SK-N-SH (cell line): ENCODE results near the gene SPRYD4. TPM values are rescaled to one million over a fixed set of nuclear protein-coding genes. Genes with fewer than 3 reads are reported as not detected.

Experiments used
- CTCF ChIA-PET: fragments of 300-600, 350-600 bp; formaldehyde crosslinking; extraction: SDS; loops from one replicate; lab custom pipeline; 2021; lab: Yijun Ruan, JAX
- POLR2A ChIA-PET: fragments of 350-600 bp; sonication (Branson Sonifier 250); formaldehyde crosslinking; extraction: SDS; loops from one replicate; lab custom pipeline; 2020; ENCODE audit warnings: antibody characterized with exemption, inconsistent platforms; lab: Yijun Ruan, JAX
- DNase-seq: peaks from one replicate; pipeline ENCODE4 v3.0.0; 2012
- H2AFZ ChIP-seq: fragments of 200-600 bp; sonication (generic); 2 replicates; pipeline ENCODE4 v1.8.1; 2016; ENCODE audit warnings: antibody characterized with exemption, mild to moderate bottlenecking, low read depth
- H3F3A ChIP-seq: fragments of 200-600 bp; sonication (generic); replicated peaks from 2 replicates; pipeline ENCODE3; 2016; ENCODE audit warnings: antibody characterized with exemption, mild to moderate bottlenecking; ENCODE audit not compliant: insufficient read depth
- H3K27ac ChIP-seq, 2 experiments: fragments of 200-500 bp in 1 of 2; fragments of 200-600 bp in 1 of 2; sonication (Bioruptor generic) in 1 of 2; sonication (generic), shearing (Covaris generic) in 1 of 2; 2 replicates each; pipeline versions ENCODE4 v1.5.1 to v1.6.1; 2014 to 2016; ENCODE audit warnings: low read depth in 2 of 2, inconsistent platforms in 1 of 2, low read length in 1 of 2, mild to moderate bottlenecking in 1 of 2, mixed read lengths in 1 of 2
- H3K27me3 ChIP-seq: fragments of 200-600 bp; sonication (generic), shearing (Covaris generic); 2 replicates; pipeline ENCODE4 v1.6.1; 2016; ENCODE audit warnings: mixed run types; ENCODE audit not compliant: insufficient read depth
- H3K36me3 ChIP-seq, 2 experiments: fragments of 200-500 bp in 1 of 2; fragments of 200-600 bp in 1 of 2; sonication (Bioruptor generic) in 1 of 2; sonication (generic) in 1 of 2; replicated peaks in 1 of 2; 2 replicates each; pipeline versions ENCODE3 to v1.5.1; 2014 to 2016; ENCODE audit warnings: low read length in 1 of 2, mild to moderate bottlenecking in 1 of 2; ENCODE audit not compliant: insufficient read depth in 2 of 2, control insufficient read depth in 1 of 2
- H3K4me1 ChIP-seq, 2 experiments: fragments of 200-500 bp in 1 of 2; fragments of 200-600 bp in 1 of 2; sonication (Bioruptor generic) in 1 of 2; sonication (generic), shearing (Covaris generic) in 1 of 2; 2 replicates each; pipeline versions ENCODE4 v1.5.1 to v1.6.1; 2014 to 2016; ENCODE audit warnings: low read depth in 1 of 2, low read length in 1 of 2, mixed run types in 1 of 2; ENCODE audit not compliant: insufficient read depth in 2 of 2, control insufficient read depth in 1 of 2
- H3K4me2 ChIP-seq: fragments of 200-600 bp; sonication (generic), shearing (Covaris generic); 2 replicates; pipeline ENCODE4 v1.6.1; 2017; ENCODE audit warnings: mixed run types
- H3K4me3 ChIP-seq, 2 experiments: fragments of 200-500 bp in 1 of 2; fragments of 200-600 bp in 1 of 2; sonication (Bioruptor generic) in 1 of 2; sonication (generic), shearing (Covaris generic) in 1 of 2; 2 replicates each; pipeline versions ENCODE4 v1.5.1 to v1.8.1; 2014 to 2016; ENCODE audit warnings: low read depth in 2 of 2, inconsistent platforms in 1 of 2, low read length in 1 of 2, mild to moderate bottlenecking in 1 of 2, mixed read lengths in 1 of 2, moderate library complexity in 1 of 2
- H3K79me2 ChIP-seq: fragments of 200-600 bp; sonication (generic); 2 replicates; pipeline ENCODE4 v1.8.1; 2017; ENCODE audit warnings: mild to moderate bottlenecking; ENCODE audit not compliant: insufficient read depth
- H3K9ac ChIP-seq: fragments of 200-600 bp; sonication (generic); 2 replicates; pipeline ENCODE4 v1.6.1; 2017; ENCODE audit warnings: mixed run types
- H3K9me2 ChIP-seq: fragments of 200-600 bp; sonication (generic); 2 replicates; pipeline ENCODE4 v1.6.1; 2017; ENCODE audit warnings: mixed run types
- H3K9me3 ChIP-seq: fragments of 200-600 bp; sonication (generic); 2 replicates; pipeline ENCODE4 v1.6.1; 2017; ENCODE audit warnings: mixed run types, mild to moderate bottlenecking, moderate library complexity
- H4K20me1 ChIP-seq: fragments of 200-600 bp; sonication (generic); 2 replicates; pipeline ENCODE4 v1.6.1; 2017; ENCODE audit warnings: mild to moderate bottlenecking, mixed run types; ENCODE audit not compliant: insufficient read depth
- FOSL2 ChIP-seq: IDR thresholded peaks from 2 replicates; pipeline ENCODE4 v1.4.0; 2012; ENCODE audit warnings: low read depth, mild to moderate bottlenecking, moderate library complexity, borderline replicate concordance
- FOXM1 ChIP-seq: IDR thresholded peaks from 2 replicates; pipeline ENCODE4 v1.4.0; 2012; ENCODE audit warnings: low read depth, mild to moderate bottlenecking
- GATA2 ChIP-seq: sonication (generic); formaldehyde crosslinking; IDR thresholded peaks from 2 replicates; pipeline ENCODE4 v1.5.0; 2020; ENCODE audit warnings: mild to moderate bottlenecking, missing genetic modification reagents
- JUND ChIP-seq: IDR thresholded peaks from 2 replicates; pipeline ENCODE4 v1.4.0; 2012
- MAX ChIP-seq: IDR thresholded peaks from 2 replicates; pipeline ENCODE4 v1.4.0; 2012; ENCODE audit warnings: low read depth
- MXI1 ChIP-seq: IDR thresholded peaks from 2 replicates; pipeline ENCODE4 v1.6.1; 2012; ENCODE audit warnings: mild to moderate bottlenecking, low read depth, low read length, improper control_type of control experiment
- NRF1 ChIP-seq: IDR thresholded peaks from 2 replicates; pipeline ENCODE4 v1.6.1; 2012; ENCODE audit warnings: low read depth, mild to moderate bottlenecking, low read length
- ZBTB33 ChIP-seq: IDR thresholded peaks from 2 replicates; pipeline ENCODE4 v1.4.0; 2012; ENCODE audit warnings: low read depth, borderline replicate concordance
- WGBS: methylation state at CpG from one replicate; pipeline ENCODE4 v1.1.6; 2017; ENCODE audit warnings: low lambda C conversion rate; 5-methylcytosine and 5-hydroxymethylcytosine counted together
- polyA plus RNA-seq, 3 experiments: library from polyadenylated mRNA; depleted of rRNA; stranded (reverse); fragments of >200 nt; gene quantifications; 2 replicates each; pipeline ENCODE4 v1.2.3, GENCODE V29; 2012

Gene SPRYD4
- polyA plus RNA-seq, 1 of the 3 experiments (the other 2 are of a cell fraction), result 2.6 TPM

GRCh38 chr12:56522411-56523193 lies 54.2 kb downstream of the SPRYD4 start:
- Histone ChIP-seq H3K4me2 (peak overlapping the region; percentile 79), H4K20me1 (no peaks in the 10 kb centered on the region), H3K9me3 (no peaks in the 10 kb centered on the region), H3K4me3 (peak overlapping the region; percentile 62 to 73), H3K9ac (peak overlapping the region; percentile 87), H3K9me2 (no peaks in the 10 kb centered on the region), H2AFZ (0 out of 2 replicates have a peak overlapping the region, but pooled peaks have one; percentile 54), H3K4me1 (peaks cover 0 to 6% of the 10 kb centered on the region in 2 experiments; a peak in 1 of 4 replicates), H3F3A (peaks cover 39% of the 10 kb centered on the region), H3K27me3 (no peaks in the 10 kb centered on the region), H3K27ac (peak overlapping the region; percentile 83 to 93), H3K79me2 (peaks cover 58% of the 10 kb centered on the region), H3K36me3 (no peaks in the 10 kb centered on the region)
- DNase-seq, result peak; percentile 15
- TF ChIP-seq JUND, result no peak
- peak; percentile 34; the same call in 1 of the 2 replicates for TF ChIP-seq MAX
- TF ChIP-seq GATA2 (CRISPR knock-in tag), result no peak
- POLR2A ChIA-PET, result interaction anchor here (0.6 kb wide), 1 partner anchor 113 kb away, joined by 4 read pairs; no protein-coding TSS in a partner anchor
- 21% methylated on average over 4 of the region's 4 CpGs for WGBS
- CTCF ChIA-PET, result interaction anchor here (0.5 to 5.1 kb wide), 12 partner anchors 8 to 442 kb away, joined by 3 to 29 read pairs (median 3); partner anchors contain the start of gene SMARCC2

GRCh38 chr12:56528846-56529245 lies 60.5 kb downstream of the SPRYD4 start:
- peaks cover 100% of the 10 kb centered on the region for H3K79me2 ChIP-seq
- no peak for DNase-seq
- no peak overlapping the region for H3K4me2 ChIP-seq
- H3K36me3 ChIP-seq, result no peaks in the 10 kb centered on the region
- no peak overlapping the region for H3K9ac ChIP-seq
- 95% methylated on average over 1 of the region's 1 CpG for WGBS
- H3K27ac ChIP-seq, result no peak overlapping the region; a peak in 1 of 4 replicates
- ChIA-PET POLR2A (no interaction called here), CTCF (interaction anchor here (1.3 to 3.0 kb wide), 3 partner anchors 9 to 108 kb away, joined by 3 to 16 read pairs (median 5); no protein-coding TSS in a partner anchor)
- peaks cover 0 to 6% of the 10 kb centered on the region in 2 experiments; a peak in 1 of 4 replicates for H3K4me1 ChIP-seq
- H4K20me1 ChIP-seq, result no peaks in the 10 kb centered on the region
- H3F3A ChIP-seq, result peaks cover 21% of the 10 kb centered on the region
- no peaks in the 10 kb centered on the region for H3K9me2 ChIP-seq
- TF ChIP-seq FOSL2, result no peak
- TF ChIP-seq MXI1, result no peak
- TF ChIP-seq ZBTB33, result no peak
- no peak for TF ChIP-seq NRF1
- no peak for TF ChIP-seq FOXM1
- no peaks in the 10 kb centered on the region for H3K9me3 ChIP-seq
- no peak overlapping the region for H3K4me3 ChIP-seq
- H2AFZ ChIP-seq, result no peak overlapping the region
- no peaks in the 10 kb centered on the region for H3K27me3 ChIP-seq

Other genes with a start within 250 kb of the SPRYD4 start
- 127 and 147 TPM in 2 replicates for gene RNF41, start 246.7 kb upstream of the SPRYD4 start, polyA plus RNA-seq (2012; rRNA removed)
- gene NABP2, start 244.2 kb upstream of the SPRYD4 start, polyA plus RNA-seq (2012; rRNA removed), result 49.3 and 52.3 TPM in 2 replicates
- gene SLC39A5, start 238.5 kb upstream of the SPRYD4 start, polyA plus RNA-seq (2012; rRNA removed), result 0.12 TPM in 1 of 2 replicates, not detected in the other
- gene ANKRD52, start 210.2 kb upstream of the SPRYD4 start, polyA plus RNA-seq (2012; rRNA removed), result 22.5 and 23.4 TPM in 2 replicates
- gene COQ10A, start 201.6 kb upstream of the SPRYD4 start, polyA plus RNA-seq (2012; rRNA removed), result 42.2 and 56.2 TPM in 2 replicates
- gene CS, start 168.2 kb upstream of the SPRYD4 start, polyA plus RNA-seq (2012; rRNA removed), result 121 and 149 TPM in 2 replicates
- 191 and 196 TPM in 2 replicates for gene CNPY2, start 152.6 kb upstream of the SPRYD4 start, polyA plus RNA-seq (2012; rRNA removed)
- gene PAN2, start 134.6 kb upstream of the SPRYD4 start, polyA plus RNA-seq (2012; rRNA removed), result 37.1 and 66.9 TPM in 2 replicates
- gene IL23A, start 129.7 kb upstream of the SPRYD4 start, polyA plus RNA-seq (2012; rRNA removed), result 0.29 and 0.46 TPM in 2 replicates
- gene STAT2, start 108.5 kb upstream of the SPRYD4 start, polyA plus RNA-seq (2012; rRNA removed), result 58.1 and 91.4 TPM in 2 replicates
- gene APOF, start 105.7 kb upstream of the SPRYD4 start, polyA plus RNA-seq (2012; rRNA removed), result not detected in 2 replicates
- 5.1 and 5.4 TPM in 2 replicates for gene TIMELESS, start 19.2 kb upstream of the SPRYD4 start, polyA plus RNA-seq (2012; rRNA removed)
- not detected in 2 replicates for gene MIP, start 13.9 kb upstream of the SPRYD4 start, polyA plus RNA-seq (2012; rRNA removed)
- 1.2 and 2.1 TPM in 2 replicates for gene GLS2, start 19.6 kb downstream of the SPRYD4 start, polyA plus RNA-seq (2012; rRNA removed)
- 8.9 and 12.2 TPM in 2 replicates for gene RBMS2, start 53.2 kb downstream of the SPRYD4 start, polyA plus RNA-seq (2012; rRNA removed)
- gene BAZ2A, start 161.7 kb downstream of the SPRYD4 start, polyA plus RNA-seq (2012; rRNA removed), result 32.4 and 34.9 TPM in 2 replicates
- 762 and 917 TPM in 2 replicates for gene ATP5F1B, start 177.4 kb downstream of the SPRYD4 start, polyA plus RNA-seq (2012; rRNA removed)
- gene PTGES3, start 219.7 kb downstream of the SPRYD4 start, polyA plus RNA-seq (2012; rRNA removed), result 38.9 and 40.5 TPM in 2 replicates